IPS-18c (cell line): Measurements from ENCODE around the gene SLC48A1.

Source experiments
- H3K4me3 ChIP-seq: 2 replicates; pipeline ENCODE4 v1.7.0; 2013; ENCODE audit warnings: low read depth, mild to moderate bottlenecking, low read length, moderate library complexity; ENCODE audit not compliant: insufficient read depth
- H3K9me3 ChIP-seq: one replicate; pipeline ENCODE4 v1.6.1; 2013; ENCODE audit warnings: mild to moderate bottlenecking, low read length, moderate library complexity; ENCODE audit not compliant: control insufficient read depth, insufficient read depth

Gene SLC48A1

DNA sequence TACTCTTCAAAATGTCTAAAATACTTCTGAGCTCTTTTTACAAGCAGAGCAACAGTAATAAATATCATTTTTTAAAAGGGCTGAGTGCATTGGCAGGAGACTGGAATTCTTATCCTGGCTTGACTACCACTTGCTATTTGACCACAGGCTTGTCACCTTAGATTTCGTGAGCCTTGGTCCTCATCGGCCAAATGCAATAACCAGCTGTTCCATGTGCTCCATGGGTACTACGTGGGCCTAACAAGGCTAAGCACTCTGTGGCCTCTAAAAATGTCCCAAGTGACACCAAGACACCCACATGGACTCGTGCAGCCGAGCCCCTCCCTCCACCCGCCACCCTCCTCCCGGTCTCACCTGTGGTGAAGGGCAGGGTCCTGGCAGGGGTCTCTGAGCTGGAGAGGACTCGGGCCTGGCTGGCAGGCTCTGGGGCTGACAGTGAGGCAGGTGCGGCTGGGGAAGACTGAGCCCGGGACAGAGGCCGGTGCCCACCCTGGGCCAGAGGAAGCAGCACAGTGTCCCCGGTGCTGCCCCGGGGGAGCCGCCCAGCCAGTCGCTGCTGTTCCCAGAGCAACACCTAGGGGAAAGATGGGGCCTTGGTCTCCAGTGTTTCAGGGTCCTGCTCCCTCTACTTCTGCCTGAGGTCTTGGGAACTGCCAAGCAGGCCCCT, 20.1 kb downstream of the SLC48A1 start:
- no peak overlapping the region for H3K4me3 ChIP-seq
- H3K9me3 ChIP-seq: no peaks in the 10 kb centered on the region

GRCh38 chr12:47794679-47795078, 21.6 kb downstream of the SLC48A1 start:
- no peak overlapping the region for H3K4me3 ChIP-seq
- no peaks in the 10 kb centered on the region for H3K9me3 ChIP-seq

- Histone ChIP-seq H3K9me3 (no peaks in the 10 kb centered on the region), H3K4me3 (no peak overlapping the region)
Measured at GRCh38 chr12:47795121-47795813, 22.2 kb downstream of the SLC48A1 start.

DNA sequence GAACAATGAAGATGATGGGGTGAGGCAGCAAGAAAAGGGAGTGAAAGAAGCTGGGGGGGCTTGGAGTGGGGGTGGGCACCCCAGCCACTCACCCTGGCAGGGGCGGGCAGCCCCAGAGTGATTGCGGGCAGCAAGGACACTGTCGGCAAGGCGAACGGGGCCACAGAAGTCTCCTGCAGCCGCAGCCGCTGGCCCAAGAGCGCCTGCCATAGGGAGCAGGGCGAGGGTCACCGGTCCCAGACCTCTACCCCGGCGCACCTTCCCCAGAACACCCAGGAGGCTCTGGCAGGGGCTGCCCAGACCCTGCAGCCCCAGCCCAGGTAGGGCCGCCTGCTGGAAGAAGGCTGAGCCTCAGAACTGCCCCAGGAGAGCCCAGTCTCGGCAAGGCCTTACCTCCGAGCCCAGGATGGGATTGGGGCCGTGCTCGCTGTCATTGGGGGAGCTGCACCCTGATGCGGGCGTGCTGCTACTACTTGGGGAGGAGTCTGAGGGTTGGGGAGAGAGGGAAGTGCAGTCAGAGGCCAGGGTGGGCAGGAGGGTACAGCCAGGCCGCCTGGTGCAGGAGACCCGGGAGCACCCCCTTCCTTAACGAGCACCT, 22.9 kb downstream of the SLC48A1 start:
- Histone ChIP-seq H3K9me3 (no peaks in the 10 kb centered on the region), H3K4me3 (no peak overlapping the region)

DNA sequence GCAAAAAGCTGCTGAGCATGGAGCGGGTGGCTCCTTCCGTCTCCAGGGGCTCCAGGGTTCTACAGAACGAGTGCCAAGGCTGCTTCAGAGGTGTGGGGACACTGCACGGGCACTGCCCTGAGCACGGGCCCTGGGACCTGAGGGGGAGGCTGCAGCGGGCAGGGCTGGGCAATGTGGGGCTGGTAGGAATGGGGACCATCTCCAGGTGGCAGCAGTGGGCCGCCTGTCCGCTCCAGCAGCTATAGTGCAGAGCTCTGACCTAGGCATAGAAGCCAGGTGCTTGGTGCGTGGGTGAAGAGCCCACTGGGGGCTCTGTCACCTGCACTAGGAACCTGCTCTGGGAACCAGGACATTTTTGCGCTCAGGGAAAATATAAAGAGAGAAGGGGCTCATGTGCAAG, 24.4 kb downstream of the SLC48A1 start:
- H3K9me3 ChIP-seq: no peaks in the 10 kb centered on the region
- H3K4me3 ChIP-seq: no peak overlapping the region

DNA sequence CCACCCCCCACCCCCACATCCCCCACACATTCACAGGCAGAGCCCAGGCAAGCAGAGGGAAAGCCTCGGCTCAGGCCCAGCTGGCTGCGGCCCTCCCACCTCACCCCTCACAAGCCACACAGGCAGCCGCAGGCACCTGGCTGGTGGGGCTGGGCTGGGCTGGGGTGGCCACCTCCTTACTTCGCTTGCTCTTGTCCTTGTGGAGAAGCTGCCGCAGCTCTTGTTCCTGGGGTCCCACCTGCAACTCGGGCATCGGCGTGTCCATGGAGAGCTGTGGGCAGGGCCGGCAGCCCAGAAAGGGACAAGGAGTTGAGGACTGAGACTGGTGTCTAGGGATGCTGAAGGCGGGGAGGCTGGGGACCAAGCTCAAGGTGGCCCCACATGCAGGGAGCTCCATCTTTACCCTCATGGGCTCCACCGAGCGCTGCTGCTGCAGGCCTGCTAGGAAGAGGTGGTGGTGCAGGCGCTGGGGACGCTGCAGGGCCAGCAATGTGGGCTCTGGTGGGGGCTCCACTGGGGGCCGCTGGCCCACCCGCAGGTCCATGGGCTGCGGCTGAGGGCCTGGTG, 25.4 kb downstream of the SLC48A1 start:
- no peak overlapping the region for H3K4me3 ChIP-seq
- H3K9me3 ChIP-seq: no peaks in the 10 kb centered on the region

DNA sequence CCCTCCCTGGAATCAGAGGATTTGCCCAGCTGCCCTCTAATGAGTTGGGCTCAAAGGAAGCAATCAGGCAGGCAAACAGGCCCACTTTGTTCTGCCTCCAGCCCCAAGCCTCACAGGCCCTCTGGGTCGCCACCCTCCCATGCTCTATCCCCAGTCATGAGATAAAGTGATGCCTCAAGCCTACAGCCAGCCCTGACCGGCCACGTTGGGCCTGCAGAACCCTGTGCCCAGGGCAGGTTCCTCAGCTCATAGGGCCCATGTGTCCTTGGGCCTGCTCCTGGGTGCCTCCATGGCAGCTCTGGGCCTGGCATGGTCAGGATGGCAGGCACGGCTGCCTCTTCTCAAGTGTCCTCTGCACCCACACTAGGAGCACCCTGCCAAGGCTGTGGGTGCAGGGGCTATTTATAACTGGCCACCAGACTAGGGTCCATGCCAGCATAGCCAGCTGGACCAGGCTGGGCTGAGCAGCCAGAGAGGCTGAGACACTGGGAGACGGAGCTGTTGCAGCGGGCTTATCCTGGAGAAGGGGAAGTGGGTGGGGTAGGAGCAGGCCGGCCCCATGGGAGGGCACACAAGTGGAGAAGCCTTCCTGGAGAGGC, 26.4 kb downstream of the SLC48A1 start:
- Histone ChIP-seq H3K9me3 (no peaks in the 10 kb centered on the region), H3K4me3 (no peak overlapping the region)

- Histone ChIP-seq H3K4me3 (no peak overlapping the region), H3K9me3 (peaks cover 2% of the 10 kb centered on the region)
Measured at GRCh38 chr12:47800582-47800981, 27.5 kb downstream of the SLC48A1 start.

DNA sequence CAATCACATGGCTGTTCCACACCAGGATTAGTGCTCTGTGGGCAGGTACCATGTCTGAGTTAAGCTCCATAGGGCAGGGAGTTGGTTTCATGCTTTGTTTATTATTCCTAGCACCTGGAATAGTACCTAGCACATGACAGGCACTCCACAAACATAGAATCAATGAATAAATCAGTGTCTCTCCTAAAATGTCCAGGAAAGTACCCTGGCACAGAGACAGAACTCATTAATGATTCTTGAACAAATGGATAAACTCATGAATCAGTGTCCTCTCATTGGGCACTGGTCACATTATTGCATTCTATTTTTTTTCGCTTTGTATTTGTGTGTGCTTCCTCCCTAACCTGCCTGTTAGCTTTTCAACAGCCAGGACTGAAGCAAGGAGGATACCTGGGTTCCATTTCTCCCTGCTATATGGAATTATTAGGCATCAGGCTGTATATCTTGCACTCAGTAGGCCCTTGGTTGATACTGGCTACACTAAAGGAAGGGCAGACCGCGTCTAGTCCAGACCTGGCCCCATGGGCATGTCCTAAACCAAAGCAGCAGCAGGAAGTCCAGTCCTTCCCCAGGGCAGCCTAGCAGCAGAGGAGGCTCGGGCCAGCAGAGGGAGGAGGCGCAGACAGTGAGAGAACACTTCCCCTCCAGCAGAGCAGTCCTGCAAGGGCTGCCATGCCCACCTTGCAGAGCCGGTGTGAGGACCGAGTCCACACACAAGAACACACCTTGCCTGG, 28.3 kb downstream of the SLC48A1 start:
- peaks cover 2% of the 10 kb centered on the region for H3K9me3 ChIP-seq
- no peak overlapping the region for H3K4me3 ChIP-seq

GRCh38 chr12:47801904-47802246, 28.8 kb downstream of the SLC48A1 start:
- H3K4me3 ChIP-seq: no peak overlapping the region

GRCh38 chr12:47802312-47802711, 29.3 kb downstream of the SLC48A1 start:
- Histone ChIP-seq H3K4me3 (no peak overlapping the region), H3K9me3 (peaks cover 2% of the 10 kb centered on the region)

More at GRCh38 chr12:47801904-47802246, 28.8 kb downstream of the SLC48A1 start:
- H3K9me3 ChIP-seq: peaks cover 2% of the 10 kb centered on the region

DNA sequence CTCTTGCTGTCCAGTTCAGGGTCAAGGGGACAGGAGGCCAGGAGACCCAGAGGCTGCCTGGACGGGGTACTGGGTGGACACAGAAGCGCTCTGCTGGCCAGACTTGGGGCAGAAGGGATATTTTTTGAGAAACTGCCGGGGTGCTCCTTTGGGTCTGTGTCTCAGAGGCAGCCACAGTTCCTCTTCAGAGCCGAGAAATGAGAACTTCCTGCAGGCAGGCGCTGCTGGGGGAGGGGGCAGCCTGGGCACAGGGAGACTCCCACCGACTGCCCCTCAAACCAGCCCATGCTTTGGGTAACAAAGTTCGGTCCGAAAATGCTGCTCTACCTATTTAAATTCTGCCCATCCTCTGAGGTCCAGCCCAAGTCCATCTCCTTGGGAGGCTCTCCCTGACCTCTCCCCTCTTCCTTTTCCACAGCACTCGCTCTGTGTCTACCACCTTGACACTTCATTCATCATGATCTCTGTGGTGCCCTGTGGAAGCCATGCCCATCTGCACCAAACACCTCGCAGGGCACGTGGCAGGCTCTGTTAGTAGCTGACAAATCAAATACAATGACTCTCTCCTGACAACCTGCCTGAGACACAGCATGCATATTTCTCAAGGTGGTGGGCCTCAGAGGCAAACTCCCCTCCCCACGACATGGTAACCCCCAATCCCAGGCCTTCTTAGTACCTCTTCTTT, 30.3 kb downstream of the SLC48A1 start:
- Histone ChIP-seq H3K4me3 (no peak overlapping the region), H3K9me3 (peaks cover 2% of the 10 kb centered on the region)

DNA sequence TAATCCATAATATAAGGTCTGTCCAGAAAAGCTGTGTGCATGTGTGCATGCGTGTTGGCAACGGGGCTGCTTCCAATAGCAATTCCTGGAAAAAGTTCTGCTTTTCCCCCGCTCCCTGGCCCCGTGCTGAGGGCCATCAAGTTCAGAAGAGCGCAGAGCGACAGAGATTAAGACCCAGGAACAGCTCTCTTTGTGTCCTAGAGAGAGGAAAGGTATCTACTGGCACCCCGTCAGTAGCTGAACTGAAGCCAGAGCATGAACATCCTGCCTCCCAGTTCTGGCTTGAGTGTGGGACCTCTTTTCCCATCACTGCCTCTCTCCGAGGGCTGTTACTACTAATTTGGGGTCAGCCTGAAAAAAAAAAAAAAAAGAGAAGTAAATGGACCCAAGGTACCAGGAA, 31.1 kb downstream of the SLC48A1 start:
- Histone ChIP-seq H3K4me3 (no peak overlapping the region), H3K9me3 (peaks cover 2% of the 10 kb centered on the region)

- Histone ChIP-seq H3K4me3 (no peak overlapping the region), H3K9me3 (peaks cover 2% of the 10 kb centered on the region)
Measured at GRCh38 chr12:47805417-47805816, 32.4 kb downstream of the SLC48A1 start.

DNA sequence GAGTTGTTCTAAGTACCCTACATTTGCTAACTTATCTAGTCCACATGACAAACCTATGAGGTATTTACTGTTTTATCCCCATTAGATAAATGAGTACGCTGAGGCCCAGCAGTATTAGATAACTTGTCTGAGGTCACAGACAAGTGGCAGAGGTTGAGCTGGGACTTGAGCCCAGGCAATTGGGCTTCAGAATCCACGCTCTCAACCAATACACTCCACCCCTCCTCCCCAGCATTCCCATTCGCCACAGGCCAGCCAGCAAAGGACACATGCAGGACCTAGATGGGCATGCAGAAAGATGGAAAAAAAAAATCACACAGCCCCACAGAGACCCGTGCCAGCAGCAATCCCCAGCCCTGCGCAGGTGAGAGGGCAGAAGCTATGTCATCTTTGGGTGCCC, 34.3 kb downstream of the SLC48A1 start:
- Histone ChIP-seq H3K9me3 (peaks cover 2% of the 10 kb centered on the region), H3K4me3 (no peak overlapping the region)

GRCh38 chr12:47808050-47808449, 35.0 kb downstream of the SLC48A1 start:
- H3K4me3 ChIP-seq: no peak overlapping the region
- H3K9me3 ChIP-seq: peaks cover 2% of the 10 kb centered on the region
